NCI-H1694 treated with DMSO at 0.1 percent for 48 hours (cell line): ENCODE measurements around the gene EFCAB8.
"Not testable (repeated sequence)": the region's sequence is repeated elsewhere in the genome, so short reads cannot be mapped to it uniquely, and the experiment has no call there.

Experiments
- DNase-seq: peaks from one replicate; lab custom pipeline; 2025; lab: John Stamatoyannopoulos, UW

Gene EFCAB8

DNA sequence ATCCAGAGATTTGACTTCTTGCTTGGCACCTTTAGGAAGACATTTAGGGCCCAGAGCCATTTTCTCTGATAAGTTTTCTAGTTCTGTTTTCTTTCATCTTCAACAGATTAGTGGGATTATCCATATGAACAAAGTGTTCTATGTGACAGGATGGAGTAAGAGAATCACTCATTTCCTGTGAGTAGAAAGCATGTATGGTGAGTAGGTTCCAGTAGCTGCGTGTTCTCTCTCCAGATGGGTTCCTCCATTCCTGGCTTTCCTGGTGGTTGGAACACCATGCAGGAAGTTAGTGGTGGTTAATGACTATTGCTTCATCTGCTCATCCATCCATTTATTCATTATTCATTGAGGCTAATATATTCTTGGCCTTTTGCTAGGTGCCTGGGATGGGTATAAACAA is 54.0 kb downstream of the EFCAB8 start:
- DNase-seq, result no peak

DNA sequence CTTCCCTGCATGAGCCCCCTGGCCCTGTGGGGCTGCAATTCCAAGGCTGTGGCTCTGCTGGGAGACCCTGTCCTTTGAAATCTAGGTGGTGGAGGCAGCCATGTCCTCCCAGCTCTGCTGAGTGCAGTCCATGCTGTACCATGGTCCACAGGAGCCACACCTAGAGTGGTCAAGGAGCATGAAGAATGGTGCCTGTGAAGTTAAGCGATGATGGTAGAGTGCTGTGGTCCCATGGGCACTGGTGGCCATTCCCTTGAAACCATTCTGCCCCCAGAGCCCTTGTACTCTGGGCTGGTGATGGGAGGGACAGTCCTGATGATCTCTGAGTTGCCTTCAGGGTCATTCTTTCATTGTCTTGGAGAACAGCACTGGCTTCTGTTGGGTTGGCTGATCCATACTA is 55.3 kb downstream of the EFCAB8 start:
- no peak for DNase-seq

DNA sequence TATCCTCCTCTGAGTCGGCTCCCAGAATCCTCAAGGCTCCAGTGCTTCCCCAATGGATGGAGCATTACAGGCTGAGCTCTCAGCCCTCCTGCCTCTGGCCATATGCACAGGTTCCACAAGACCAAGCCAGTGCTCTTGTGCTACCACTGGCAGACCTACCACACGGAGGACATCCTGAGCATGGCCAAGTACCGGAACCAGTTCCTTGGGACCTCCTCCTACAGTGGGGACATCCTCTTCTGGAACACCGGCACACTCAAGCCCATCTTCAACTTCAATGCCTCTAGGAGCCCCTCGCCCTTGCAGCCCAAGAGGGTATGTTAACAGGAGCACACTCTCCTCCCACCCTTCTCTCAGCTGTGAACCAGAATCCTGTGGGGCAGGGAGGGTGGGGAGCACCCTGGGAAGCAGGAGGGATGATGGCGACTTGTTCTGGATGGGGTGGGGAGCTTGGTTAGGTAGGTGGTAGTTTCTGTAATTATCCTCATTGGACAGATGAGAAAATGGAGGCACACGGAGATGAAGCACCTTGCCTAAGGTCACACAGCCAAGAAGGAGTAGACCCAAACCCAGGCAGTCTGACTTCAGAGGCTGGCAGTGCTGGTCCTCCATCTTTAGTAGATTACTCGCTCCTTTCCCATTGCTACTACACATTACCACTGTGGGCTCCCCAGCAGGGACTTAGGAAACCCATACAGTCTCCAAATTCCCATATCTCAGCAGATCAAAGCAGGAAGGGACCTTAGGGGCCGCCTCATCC is 58.6 kb downstream of the EFCAB8 start:
- no peak for DNase-seq

DNA sequence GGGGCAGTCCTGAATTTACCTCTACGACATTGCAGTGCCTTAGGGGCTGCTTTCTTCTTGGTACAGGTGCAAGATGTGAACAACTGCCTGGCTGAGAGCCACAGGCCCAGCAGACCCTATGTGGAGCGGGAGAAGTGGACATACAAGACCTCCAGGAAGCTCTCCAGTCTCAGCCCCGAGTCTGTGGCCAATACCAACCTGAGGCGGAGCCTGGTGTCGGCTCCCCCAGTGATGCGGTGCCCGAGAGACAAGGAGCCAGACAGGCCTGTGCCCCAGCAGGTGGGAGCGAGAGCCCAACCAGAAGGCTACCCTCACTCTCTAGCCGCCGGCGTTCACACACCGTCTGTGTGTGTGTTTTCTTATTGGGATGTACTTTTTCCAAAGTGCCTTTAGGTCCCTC is 59.6 kb downstream of the EFCAB8 start:
- no peak for DNase-seq

DNA sequence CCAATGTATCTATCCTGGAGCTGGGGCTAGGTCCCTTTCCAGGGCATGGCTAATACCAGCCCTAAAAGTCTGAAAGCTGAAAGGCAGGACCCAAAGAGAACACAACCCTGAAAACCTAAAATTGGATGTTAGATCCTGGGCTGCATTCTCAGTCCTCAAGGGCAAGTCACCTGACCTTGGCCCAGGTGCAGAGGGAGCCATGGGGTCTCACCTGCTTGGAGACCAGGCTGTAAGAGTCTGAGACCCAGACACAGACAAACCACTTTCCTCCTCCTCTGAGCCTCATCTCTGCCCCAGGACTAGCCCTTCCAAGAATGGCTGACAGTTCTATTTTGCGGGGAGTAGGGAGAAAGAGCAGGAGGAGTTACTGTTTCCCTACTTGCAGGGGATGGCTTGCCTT is 60.0 kb downstream of the EFCAB8 start:
- DNase-seq, result no peak

DNA sequence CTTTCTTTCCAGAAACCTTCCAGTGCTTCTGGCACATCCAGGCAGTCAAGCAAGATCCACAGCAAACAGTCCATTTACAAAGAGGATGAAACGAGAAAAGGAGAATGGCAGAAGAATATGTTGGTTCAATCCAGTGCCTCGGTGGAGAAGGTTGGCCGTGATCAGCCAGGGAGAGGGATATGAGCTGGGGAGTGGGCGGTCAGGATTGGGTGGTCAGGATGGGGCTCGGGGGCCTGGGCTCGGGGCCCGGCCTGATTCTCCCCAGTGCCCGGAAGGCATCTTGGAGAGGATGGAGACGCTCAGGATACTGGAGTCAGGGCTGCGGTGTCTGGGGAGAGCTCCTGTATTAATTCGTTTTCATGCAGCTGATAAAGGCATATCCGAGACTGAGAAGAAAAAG is 61.3 kb downstream of the EFCAB8 start:
- no peak for DNase-seq

DNA sequence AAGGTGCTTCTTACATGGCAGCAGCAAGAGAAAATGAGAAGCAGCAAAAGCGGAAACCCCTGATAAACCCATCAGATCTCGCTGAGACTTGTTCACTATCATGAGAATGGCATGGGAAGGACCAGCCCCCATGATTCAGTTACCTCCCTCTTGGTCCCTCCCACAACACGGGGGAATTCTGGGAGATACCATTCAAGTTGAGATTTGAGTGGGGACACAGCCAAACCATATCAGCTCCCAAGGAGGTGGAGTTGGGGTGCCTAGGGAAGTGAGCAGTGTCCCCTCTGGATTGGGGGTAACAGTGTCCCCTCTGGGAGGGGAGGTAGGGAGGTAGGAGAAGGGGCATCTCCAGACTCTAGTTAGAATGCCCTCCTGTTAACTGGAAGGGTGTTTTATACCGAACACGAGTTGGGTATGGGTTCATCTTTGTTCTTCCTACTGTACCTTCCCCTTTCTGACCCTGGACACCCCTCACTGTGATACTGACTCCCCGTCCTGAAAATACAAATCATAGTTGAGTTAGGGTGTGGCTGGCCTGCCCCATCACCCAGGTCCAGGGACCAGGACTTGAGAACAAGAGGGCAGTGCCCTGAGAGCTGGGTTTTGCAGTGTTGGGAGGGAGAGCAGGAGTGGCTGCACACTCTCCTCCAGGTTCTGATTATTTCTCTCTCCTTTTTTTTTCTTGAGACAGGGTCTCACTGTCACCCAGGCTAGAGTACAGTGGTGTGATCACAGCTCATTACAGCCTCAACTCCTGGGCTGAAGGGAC is 62.0 kb downstream of the EFCAB8 start:
- DNase-seq, result no peak

DNA sequence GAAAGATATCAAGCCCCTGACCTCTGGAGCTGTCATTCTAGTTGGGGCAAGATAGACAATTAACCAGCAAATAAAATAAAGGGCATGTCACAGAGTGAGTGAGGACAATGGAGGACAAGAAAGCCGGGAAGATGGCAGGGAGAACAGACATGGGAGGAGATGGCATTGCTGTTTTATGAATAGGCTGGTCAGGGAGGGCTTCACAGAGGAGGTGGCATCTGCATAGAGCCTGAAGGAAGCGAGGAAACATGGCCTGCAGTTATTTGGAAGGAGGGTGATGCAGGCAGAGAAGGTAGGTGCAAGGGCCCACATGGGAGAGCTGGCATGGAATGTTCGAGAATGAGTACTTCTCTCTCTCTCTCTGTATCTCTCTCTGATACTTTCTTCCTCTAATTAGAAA is 63.7 kb downstream of the EFCAB8 start:
- no peak for DNase-seq

DNA sequence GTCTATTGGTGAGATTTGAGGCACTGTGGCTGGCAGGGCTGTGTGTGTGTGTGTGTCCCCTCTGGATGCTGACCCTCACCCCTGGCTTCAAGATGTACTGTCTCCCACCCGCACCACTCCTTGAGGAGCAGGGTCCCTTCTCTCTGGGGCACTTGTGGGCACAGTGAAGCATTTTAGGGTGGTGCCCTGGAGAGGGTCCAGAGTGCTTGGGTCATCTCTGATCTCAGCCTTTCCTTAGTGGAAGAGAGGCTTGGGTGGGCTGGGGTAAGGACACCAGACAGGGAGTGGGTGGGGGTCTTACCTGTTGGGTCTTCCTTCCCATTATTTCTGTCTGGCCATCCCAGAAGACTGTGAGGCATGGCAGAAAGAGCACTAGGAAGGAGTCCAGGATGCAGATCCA is 66.1 kb downstream of the EFCAB8 start:
- DNase-seq, result no peak

DNA sequence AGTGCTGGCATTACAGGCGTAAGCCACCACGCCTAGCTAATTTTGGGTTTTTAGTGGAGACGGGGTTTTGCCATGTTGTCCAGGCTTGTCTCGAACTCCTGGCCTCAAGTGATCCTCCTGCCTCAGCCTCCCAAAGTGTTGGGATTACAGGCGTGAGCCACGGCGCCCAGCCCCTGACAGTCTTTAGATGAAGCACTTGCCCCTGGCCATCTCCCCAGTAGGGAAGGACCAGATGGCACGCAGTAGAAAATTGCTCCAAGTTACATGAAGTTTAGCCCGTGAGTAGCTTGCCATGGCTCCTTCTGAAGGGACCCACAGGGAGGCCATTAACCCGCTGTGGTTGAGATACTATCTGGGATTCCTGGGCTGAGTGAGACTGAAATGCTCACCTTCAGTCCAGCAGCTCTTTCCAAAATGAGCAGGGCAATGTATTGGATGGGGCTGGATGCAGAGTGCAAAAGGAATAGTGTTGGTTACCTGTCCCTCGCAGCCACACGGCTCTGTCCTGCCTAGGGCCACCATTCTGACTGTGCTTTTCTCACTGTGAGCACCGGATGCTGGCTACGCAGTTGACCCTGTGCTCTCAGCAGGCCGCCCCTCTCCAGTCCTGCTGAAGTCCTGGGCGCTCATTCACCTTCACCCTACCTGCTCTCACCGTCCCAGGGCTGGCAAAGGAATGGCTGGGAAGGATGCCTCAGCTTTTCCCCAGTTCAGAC is 66.9 kb downstream of the EFCAB8 start:
- no peak for DNase-seq

DNA sequence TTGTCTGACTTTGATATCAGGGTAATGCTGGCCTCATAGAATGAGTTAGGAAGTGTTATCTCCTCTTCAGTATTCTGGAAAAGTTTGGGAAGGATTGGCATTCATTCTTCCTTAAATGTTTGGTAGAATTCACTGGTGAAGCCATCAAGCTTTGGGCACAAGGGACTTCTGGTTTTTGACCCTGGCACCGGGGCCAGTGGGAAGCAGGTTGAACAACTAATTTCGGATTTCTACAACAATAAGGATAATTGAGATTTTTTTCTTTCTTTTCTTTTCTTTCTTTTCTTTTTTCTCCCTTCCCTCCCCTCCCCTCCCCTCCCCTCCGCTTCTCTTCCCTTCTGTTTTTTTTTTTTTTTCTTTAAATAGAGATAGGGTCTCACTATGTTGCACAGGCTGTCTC is 70.4 kb downstream of the EFCAB8 start:
- DNase-seq, result no peak

DNA sequence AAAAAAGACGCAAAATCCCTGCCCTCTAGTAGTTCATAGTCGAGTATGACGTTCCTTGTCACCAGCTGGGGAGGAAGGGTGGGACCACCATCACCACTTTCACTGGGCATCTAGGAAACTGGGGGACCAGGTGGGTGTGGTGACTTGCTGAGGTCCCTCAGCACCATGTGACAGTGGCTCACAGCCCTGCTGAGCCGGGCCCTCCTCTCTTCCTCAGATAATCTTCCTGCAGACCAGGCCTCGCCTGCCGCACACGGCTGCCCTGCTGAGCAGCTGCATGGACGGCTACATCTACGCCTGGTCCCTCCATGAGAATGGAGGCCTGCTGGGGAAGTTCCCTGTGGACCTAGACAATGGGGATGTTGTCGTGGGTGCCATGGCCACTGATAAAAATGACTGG is 71.5 kb downstream of the EFCAB8 start:
- no peak for DNase-seq

DNA sequence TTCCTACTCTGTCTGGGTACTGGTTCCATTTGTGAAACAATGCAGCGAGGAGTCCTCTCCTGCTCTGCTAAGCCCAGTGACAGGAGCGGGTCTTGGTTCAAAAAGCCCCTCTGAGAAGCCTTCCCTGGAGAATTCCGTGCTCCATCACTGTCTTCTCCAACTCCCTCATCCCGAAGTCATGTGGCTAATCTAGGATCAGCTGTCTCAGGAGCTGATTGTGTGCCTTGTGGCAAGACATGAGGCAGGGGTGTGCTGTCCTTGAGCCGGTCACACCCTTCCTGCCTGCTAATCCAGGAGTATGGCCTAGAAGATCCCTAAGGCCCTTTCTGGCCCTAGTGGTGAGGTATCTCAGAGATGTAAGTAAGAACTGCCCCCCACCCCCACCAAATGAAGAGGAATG is 72.0 kb downstream of the EFCAB8 start:
- no peak for DNase-seq

DNA sequence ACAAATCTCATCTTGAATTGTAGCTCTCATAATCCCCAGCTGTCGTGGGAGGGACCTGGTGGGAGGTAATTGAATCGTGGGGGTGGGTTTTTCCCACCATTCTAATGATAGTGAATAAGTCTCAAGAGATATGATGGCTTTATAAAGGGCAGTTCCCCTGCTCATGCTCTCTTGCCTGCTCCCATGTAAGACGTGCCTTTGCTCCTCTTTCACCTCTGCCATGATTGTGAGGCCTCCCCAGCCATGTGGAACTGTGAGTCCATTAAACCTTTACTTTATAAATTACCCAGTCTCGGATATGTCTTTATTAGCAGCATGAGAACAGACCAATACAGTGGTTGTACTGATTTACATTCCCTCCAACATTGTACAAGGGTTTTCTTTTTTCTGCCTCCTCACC is 75.9 kb downstream of the EFCAB8 start:
- DNase-seq, result no peak

DNA sequence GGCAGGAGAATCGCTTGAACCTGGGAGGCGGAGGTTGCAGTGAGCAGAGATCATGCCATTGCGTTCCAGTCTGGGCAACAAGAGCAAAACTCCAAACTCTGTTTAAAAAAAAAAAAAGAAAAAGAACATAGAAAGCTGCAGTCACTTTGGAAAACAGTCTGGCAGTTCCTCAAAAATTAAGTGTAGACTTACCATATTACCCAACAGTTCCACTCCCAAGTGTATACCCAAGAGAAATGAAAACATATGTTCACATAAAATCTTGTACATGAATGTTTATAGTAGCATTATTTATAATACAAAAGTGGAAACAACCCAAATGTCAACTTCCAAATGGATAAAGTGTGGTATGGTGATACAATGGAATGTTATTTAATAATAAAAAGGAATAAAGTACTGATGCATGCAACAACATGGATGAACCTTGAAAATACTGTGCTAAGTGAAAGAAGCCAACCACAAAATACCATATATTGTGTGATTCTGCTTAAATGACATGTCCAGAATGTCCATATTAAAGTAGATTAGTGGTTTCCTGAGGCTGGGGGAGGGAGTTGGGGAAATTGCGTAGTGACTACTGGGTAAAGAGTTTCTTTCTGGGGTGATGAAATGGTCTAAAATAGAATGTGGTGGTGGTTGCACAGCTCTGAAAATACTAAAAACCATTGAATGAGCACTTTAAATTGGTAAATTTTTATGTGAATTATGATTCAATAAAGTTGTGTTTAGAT is 82.6 kb downstream of the EFCAB8 start:
- DNase-seq, result no peak

DNA sequence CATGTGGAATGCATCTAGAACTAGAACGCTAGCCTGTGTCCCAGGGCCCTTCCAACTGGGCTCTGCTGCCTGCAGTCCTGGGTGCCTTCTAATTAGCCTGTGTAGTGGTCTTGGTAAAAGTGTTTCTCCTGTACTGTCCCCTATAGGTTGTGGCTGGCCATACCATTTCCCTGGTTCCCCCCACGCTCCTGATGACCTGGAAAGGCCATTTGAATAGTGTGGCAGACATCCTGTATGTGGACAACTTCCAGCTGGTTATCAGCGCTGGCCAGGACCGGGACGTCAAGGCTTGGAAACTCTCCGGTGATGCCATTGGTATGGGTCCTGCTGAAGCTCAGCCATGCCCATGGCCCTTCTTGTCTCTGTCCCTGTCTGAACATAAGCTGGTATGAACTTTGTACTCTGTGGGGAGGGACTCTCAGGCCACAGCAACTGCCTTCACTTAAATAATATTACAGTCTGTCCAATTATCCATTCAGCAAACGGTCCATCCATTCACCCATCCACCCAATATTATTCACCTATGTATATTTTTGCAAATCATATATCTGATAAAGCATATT is 84.8 kb downstream of the EFCAB8 start:
- no peak for DNase-seq

DNA sequence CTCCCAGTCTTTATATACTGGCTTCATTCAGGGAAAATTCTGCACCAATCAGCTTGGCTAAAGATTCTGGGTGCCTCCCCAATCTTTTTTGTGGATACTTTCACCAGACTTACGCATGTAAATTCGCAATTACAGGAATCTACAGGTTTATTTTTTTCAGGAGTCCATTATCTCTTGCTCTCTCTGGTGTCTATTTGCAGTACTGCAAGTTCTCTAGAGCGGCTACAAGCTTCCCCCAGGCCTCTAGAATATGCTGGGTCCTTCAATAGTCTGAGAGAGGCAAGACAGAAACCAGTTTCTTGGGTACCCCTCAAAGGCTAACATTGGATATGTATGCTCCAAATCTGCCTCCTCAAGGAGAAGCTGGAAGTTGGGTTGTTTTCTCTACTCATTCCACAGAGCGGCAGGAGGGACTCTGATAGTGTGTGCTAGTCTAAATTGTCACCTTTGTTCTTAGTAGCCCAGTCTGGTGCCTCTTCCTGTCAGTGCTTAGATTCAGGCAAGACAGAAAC is 87.0 kb downstream of the EFCAB8 start:
- DNase-seq, result no peak

DNA sequence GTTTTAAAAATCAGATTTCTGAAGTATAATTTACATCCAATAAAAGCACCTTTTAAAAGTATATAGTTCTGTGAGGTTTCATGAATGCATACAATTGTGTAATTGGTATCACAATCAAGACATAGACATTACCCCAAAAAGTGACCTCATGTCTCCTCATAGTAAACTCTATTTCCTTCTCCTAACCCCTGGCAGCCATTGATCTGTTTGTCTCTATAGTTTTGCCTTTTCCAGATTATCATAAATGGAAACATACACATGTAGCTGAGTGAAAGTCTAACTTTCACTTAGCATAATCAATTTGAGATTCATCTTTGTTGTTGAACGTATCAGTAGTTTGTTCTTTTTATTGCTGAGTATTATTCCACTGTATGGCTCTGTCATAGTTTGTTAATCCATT is 87.9 kb downstream of the EFCAB8 start:
- no peak for DNase-seq

DNA sequence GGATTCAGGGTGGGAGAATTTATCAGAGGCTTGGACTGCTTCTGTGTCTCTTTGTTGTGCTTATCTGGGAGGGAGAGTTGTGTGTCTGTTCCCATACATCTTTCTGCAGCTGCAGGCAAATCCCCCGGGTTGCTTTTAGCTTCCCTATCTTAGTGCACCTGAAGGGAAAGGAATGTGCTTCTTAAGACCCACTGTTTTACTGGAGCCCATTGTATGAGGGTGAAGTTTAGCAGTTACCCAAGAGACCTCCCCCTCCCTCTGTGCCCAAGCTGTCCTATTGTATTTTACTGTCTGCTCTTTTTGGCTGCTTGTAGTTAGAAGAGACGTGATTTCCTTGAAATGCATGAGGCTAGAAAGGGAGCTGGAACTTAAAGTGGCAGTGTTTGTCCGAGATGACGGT is 91.8 kb downstream of the EFCAB8 start:
- not testable (repeated sequence) for DNase-seq

DNA sequence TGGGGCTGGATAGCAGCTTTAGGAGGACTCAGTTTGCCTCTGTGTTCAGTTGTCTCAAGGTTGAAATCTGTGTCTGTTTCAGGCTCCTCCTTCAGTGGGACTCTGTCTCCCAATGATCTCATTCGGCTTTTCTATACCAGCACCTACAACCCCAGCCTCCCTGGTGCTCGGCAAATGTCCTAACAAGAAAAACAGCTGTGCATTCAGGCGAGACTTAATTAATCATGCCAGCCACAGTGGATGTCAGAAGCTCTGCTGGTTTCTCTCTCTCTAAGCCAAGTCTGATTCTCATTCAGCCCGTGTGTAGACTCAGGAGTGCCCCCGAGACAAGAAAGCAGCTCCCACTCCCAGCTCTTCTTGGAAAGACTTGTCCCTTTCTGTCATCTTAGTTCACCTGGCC is 98.7 kb downstream of the EFCAB8 start:
- DNase-seq, result no peak

DNA sequence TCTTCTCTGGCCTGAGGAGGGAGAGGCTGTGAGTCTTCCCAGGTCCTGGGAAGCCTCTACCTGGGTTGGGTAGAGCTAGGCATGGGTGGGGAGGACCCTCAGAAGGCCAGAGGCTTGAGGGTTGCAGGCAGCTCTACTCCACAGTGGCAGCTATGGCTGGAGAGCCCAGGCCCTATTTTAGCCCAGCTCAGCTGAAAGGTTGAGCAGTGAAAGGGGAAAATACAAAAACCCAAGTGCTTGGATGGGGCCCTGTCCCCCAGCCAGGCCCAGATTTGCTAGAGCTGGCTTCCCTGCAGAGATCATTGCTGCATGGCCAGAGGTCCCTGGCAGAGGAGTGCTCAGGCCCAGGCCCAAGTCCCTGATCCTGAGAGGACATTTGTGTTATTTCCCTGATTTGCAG is 99.9 kb downstream of the EFCAB8 start:
- DNase-seq, result no peak
